NCI-H460 (cell line): ENCODE data around the gene XRCC1. TPM values are rescaled to one million over a fixed set of nuclear protein-coding genes. Genes with fewer than 3 reads are reported as not detected.
A peak's percentile ranks its signal among the peaks of the same experiment; 100 is the strongest.
"Not testable (repeated sequence)": the region's sequence is repeated elsewhere in the genome, so short reads cannot be mapped to it uniquely, and the experiment has no call there.

Experiments used
- DNase-seq: peaks from one replicate; pipeline ENCODE4 v3.0.0-alpha.2; 2016; ENCODE audit warnings: low read depth; ENCODE audit errors: extremely low read depth
- total RNA-seq: library from RNA; depleted of rRNA; stranded (reverse); fragments of >200 nt; shearing (Covaris generic); gene quantifications from 2 replicates; pipeline ENCODE4 v1.2.3, GENCODE V29; 2014

The XRCC1 gene
- total RNA-seq, 1 experiment from 2014 or later, result 13.5 TPM

DNA sequence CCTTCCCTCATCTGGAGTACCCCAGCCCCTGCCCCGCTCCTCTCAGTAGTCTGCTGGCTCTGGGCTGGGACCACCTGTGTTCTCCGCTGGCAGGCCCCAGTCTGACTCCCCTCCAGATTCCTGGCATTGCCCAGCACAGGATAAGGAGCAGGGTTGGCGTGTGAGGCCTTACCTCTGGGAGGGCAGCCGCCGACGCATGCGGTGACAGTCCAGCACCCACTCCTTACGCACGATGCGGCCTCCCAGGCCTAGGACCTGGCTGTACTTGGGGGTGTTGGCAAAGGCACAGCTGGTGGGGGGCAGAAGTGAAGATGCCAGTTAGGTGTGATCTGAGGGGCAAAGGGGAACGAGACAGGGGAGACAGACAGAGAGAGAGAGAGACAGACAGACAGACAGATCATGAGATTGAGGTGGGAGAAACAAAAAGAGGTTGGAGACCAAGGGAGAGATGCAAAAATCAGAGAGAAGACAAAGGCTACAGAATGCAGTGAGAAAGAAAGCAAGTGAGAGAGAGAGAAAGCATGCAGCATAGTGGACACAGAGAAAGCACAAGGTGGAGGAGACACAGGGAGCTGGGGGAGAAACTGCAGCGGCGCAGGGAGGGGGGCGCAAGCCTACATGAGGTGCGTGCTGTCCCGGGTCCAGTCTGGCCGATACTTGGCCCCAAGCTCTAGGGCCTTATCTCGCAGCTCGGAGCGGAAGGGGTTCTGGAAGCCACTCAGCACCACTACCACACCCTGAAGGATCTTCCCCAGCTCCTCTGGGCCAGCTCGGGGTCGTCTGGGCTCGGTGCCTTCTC, 23.7 kb downstream of the XRCC1 start:
- DNase-seq, result no peak

DNA sequence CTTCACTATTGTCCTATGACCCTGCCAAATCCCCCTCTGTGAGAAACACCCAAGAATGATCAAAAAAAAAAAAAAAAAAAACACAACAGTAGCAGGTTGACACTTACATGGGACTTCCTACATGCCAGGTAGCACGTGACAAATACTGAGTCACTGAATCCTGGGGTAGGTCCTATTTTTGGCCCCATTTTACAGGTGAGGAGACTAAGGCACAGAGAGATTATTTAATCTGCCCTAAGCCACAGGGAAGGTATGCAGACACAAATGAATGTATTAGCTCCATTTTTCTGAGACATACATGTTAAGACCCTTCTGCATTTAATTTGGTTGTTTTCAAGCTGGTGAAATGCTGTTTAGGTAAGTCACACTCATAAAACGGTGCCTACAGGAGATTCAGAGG, 26.6 kb downstream of the XRCC1 start:
- DNase-seq, result no peak

DNA sequence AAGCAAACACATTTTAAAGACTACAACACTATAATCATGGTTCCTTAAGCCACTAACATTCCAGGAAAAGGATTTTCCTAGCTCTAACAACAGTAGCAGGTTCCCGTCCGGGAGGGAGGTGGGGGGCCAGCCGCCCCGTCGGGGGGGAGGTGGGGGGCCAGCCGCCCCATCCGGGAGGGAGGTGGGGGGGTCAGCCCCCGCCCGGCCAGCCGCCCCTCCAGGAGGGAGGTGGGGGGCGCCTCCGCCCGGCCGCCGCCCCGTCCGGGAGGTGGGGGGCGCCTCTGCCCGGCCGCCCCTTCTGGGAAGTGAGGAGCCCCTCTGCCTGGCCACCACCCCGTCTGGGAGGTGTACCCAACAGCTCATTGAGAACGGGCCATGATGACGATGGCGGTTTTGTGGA, 27.4 kb downstream of the XRCC1 start:
- DNase-seq, result not testable (repeated sequence)

DNA sequence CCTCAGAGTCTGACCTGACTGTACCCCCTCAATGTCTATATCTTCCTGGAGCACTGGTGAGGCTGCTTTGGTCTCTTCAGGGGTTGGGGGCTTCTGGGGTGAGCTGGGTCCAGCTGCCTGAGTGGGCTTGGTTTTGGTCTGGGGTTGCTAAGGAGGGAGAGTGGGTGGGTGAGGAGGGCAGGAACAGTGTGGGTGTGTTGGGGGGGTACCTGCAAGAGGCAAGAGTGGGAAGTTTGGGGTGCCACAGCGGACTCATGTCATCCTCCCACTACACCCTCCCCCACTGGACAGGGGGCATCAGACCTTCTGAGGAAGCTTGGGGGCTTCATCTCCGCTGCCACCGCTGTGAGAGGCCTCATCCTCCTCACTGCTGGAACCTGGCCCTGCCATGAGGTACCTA, 28.7 kb downstream of the XRCC1 start:
- DNase-seq, result no peak

DNA sequence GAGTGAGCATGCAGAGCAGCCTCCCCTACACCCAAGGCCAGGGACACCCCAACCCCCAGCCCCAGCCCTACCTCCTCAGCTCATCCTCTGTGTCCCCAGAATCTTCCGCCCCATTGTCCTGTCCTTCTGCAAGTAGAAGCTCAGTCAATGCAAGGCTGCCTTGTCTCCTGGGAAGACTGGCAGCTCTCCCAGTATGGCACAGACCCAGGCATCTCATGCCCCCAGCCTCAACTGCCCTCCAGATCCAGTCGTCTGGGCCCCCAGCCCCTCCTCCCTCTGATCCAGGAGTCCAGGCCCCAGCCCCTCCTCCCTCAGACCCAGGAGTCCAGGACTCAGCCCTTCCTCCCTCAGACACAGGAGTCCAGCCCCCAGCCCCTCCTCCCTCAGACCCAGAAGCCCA, 29.3 kb downstream of the XRCC1 start:
- no peak for DNase-seq

DNA sequence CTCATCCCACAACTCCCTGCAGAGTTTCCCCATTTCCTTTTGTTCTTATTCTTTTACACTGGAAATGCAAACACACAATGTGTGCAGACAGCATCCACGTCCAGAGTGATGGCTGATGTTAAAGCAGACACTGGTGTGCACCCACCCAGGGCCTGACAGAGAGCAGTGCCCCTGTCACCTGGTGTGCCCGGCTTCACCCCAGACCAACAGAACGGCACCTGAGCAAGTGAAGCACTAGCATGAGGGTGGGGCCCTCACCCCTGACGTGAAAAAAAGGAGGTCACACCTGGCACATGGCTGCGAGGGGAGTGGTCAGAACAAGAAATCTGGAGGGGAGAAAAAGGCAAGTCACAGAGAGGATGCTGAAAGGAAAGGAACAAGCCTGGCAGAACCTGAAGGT, 30.1 kb downstream of the XRCC1 start:
- no peak for DNase-seq

DNA sequence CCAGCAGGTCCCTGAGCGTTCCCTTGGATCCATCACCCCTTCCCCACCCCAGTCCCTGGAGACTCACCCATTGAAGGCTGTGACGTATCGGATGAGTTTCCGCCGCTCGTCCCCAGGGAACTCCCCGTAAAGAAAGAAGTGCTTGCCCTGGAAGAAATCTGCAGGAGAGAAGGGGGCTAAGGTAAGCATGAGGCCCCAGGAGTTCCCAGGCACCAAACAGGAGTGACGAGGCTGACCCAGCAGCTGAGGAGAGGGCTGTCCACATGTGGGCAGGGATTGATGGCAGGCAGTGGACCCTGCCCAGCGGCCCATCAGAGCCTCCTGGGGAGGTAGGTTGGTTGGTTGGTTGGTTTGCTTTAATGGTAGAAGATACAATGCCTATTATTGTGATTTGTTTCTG, 31.2 kb downstream of the XRCC1 start:
- no peak for DNase-seq

DNA sequence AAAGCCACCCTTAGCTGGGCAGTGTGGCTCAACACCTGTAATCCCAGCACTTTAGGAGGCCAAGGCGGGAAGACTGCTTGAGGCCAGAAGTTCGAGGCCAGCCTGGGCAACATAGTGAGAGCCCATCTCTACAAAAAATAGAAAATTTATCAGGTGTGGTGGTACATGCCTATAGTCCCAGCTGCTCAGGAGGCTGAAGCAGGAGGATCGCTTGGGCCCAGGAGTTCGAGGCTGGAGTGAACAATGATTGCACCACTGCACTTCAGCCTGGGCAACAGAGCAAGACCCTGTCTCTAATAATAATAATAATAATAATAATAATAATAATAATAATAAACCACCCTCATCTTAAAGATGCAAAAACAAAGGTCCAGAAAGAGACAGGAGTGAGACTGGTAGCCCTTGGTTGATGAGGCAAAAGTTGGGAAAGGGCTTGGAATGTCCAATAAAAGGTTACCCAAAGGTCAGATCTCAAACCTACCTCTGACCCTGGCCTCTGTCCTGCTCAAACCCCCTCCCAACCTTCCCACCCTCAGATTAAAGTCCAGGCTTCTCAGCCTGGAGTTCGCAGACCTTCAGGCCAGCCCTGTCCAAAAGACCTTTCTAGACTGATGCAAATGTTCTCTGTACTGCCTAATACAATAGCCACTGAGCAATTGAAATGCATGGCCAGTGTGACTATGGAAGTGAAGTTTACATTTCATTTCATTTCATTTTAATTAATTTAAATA, 33.2 kb downstream of the XRCC1 start:
- DNase-seq, result no peak

DNA sequence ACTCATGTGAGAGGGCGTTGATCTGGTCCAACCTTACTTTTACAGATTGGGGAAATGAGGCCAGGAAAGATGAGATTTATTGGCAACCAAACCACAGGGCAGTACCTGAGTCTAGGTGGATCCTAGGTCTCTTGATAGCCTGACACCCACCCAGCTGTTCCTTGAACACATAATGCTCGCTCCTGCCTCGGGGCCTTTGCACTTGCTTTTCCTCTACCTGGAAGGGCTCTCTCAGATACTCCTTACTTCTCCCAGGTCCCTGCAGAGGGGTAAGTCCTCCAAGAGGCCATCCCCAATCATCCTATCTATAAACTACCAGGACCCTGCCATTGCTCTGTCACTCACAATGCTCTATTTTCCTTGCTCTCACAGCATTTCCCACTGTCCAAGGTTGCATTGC, 34.9 kb downstream of the XRCC1 start:
- DNase-seq, result no peak

DNA sequence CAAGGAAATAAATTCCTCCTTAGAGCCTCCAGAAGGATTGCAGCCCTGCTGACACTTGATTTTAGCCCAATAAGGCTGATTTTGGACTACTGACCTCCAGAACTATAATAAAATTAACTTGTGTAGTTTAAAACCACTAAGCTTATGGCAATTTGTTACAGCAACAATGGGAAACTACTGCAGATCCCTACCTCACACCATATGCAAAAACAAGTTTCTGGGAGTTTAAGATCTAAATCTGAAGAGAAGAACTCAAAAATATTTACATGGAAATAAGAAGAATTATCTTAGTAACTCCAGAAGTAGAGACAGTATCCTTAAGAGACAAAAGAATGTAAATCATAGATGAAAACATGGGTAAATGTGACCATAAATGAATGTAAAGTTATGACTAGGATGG, 36.4 kb downstream of the XRCC1 start:
- no peak for DNase-seq

DNA sequence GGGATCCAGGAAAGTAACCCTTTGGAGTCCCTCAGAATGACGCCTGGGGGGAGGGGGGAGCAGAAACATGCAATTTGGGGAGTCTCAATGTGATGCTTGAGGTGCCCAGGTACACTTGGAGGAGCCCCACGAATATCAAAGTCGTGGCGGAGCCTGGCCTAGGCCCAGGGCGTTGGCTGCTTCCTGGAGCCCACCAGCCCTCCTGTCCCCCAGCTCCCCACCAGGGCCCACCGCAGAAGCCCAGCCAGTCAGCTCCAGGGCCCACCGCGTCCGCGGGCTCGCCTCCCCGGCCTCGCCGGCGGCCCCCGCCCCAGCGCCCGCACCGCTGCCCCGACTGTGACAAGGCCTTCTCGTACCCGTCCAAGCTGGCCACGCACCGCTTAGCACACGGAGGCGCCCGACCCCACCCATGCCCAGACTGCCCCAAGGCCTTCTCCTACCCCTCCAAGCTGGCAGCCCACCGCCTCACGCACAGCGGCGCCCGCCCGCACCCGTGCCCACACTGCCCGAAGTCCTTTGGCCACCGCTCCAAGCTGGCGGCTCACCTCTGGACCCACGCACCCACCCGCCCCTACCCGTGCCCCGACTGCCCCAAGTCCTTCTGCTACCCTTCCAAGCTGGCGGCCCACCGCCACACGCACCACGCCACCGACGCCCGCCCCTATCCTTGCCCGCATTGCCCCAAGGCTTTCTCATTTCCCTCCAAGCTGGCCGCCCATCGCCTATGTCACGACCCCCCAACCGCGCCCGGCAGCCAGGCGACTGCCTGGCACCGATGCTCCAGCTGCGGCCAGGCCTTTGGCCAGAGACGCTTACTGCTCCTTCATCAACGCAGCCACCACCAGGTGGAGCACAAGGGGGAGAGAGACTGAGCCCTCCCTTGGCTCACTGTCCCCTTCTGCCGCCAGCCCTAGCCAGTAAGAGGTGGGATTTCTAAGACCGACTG, 40.2 kb downstream of the XRCC1 start:
- no peak for DNase-seq

DNA sequence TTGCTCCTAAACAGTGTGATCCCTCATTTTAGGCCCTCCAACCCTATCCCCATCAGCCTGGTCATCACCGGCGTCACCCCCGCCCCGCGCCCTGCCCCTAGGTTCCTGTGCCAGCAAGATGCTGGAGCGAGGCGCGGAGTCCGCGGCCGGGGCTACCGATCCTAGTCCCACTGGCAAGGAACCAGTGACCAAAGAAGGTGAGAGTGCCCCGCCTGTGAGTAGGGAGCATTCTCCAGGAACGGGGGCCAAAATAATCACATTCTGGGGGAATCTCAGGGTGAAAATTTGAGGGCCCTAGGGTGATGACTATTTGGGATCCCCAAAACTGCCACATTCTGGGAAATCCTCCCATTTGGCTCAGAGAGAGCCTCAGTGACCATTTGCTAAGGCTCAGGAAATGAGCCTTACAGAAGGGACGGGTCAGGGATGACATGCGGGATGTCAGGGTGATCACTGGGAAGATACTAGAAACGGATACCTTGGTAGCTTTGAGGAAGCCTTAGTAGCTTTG, 41.0 kb downstream of the XRCC1 start:
- no peak for DNase-seq

DNA sequence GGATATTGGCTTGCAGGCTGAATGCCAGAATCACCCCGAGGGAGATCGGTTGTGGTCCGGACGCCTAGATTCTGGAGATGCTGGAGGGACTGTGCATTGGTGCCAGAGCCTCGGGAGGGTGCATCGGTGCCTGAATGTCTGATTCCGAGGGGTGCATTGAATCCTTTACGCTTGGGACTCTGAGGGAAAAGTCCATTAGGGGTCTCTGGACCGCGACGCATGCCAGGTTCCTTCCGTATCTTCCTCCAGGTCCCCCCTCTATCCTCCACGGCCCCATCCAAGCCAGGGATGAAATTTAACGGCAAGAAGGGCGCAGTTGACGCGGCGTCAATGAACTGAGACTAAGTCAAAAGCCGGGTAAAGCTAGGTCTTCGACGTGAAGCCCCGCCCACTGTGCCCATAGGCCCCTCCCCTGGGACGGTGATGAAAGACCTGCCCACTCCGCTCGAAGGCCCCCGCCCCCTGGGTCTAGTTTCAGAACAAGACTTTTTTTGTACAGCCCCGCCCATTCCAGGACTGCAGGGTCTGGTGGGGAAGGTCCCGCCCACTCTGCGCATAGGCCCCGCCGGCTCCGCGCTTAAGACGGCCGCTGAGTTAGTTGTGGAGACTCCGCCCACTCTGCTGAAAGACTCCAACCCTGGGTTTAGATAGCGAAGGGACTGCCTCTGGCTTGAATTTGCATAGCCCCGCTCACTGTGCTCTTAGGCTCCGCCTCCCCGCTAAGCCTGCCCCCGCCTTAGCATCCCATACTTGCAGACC, 41.6 kb downstream of the XRCC1 start:
- DNase-seq, result peak; percentile 88

DNA sequence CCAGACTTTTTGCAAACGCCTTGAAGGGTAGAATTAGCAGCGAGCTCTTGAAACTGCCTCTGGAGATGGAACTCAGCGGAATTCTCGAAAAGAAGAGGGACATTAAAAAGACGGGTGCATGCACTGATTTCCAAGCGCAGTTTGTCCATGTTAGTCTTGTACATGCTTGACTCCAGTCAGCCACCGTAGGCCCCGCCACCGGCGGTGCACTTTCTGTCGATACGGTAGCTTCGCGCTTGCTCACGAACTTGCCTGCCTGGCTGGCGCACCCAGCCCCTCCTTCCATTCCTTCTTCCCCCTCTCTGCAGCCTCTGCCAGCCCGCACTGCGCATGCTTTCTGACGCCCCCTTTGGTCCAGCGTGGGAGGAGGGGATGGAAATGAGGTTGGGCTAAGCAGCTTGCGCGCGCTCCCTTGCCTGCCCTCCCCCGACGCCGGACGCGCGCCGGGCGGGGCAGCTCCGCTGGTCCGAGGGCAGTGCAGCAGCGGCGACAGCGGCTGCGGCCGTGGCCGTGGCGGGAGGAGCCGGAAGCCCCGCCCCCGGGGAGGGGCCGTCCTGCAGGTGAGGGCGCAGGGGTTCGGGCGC, 42.3 kb downstream of the XRCC1 start, which contains the start of gene ZNF575:
Gene ZNF575, plus strand, starts transcription at position 227 of the 584 bp plus-strand sequence. CDS start 1,235 bp downstream, outside the sequence.
- peak; percentile 79 for DNase-seq

DNA sequence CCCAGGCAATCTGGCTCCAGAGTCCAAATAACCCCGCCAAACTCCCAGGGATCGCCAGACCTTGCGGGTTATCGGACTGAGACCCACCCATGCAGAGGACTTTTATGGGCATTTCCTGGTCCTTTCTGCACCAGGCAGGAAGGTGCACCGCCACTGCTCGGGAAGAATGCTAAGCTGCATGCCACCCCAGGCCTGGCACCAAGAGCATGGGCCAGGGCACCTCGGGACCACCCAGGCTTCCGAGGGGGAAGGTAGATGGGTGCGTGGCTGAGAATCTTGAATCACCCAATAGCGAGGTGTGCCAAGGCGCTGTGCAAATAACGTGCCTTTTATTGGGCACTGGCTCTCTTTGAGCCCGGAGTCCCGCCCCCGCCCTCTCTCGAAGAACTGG, 42.8 kb downstream of the XRCC1 start:
- DNase-seq, result no peak

DNA sequence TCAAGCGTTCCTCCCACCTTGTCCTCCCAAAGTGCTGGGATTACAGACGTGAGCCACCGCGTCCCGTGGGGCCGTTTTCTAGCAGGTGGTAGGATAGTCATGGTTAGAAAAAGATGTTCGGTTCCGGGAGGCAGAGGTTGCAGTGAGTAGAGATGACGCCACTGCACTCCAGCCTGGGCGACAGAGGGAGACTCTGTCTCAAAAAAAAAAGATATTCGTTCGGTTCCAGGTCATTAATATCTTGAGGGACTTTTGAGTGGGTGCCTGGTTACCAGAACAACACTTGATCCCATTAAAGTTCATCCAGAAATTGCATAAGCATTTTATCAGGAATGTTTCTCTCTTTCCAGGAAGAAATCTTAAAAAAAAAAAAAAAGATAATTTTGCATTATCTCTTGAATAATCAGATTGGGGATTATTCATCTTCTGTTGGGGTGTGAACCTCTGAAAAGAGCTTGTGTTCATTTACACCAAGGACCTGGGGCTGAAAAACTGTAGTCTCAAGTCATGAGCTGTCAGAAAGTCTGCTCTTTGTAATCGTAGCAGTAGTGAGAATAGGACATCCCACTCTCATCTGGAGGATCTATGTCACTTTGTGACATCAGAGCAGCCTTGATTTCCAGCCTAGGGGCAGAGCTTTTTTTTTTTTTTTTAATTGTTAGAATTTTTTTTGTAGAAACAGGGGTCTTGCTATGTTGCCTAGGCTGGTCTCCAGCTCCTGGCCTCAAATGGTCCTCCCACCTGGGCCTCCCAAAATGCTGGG, 47.3 kb downstream of the XRCC1 start:
- no peak for DNase-seq

DNA sequence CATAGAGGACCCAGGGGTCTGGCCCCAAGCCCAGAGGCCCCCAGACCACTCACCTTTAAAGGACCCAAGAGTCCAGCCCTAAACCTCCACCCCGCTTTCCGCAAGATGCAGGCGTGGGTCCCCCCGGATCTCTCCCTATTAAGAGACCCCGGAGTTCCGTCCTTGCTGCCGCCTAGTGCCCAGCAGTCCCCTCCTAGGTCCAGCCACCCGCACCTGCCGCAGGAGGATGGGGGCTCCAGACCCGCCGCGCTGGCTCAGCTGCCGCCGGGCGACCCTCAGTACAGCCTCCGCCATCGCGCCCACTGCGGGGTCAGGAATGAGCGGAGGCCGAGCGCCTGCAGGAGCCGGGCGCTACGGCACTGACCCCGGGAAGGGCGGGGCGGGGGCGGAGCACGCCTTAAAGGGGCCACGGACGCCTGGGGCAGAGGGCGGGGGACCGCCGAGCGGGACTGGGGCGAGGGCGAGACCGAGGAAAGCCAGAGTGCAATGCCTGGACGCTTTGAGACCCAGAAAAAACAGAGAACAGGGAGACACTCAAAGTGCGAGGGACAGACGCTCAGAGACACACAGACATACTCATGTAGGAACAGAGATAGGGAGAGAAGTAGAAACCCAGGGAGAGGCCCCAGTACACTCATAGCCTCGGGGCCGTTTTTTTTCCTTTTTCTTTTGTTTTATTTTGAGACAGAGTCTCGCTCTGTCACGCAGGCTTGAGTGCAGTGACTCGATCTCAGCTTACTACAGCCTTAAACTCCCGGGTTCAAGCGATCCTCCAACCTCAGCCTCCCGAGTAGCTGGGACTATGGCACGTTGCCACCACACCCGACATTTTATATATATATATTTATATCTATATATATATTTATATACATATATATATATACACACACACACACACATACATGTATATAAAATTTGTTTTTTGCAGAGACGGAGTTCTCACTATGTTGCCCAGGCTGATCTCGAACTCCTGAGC, 48.2 kb downstream of the XRCC1 start, which contains the start of gene ETHE1:
Gene ETHE1, minus strand, starts transcription at position 318 of the 976 bp plus-strand sequence. Its CDS starts 24 bp downstream, at position 294.
- DNase-seq, result peak; percentile 41
